Measurements from ENCODE around the gene COPS7B.

The COPS7B gene

GRCh38 chr2:231810905-231811304 lies 24.7 kb downstream of the COPS7B start:
- TF ChIP-seq CTCF (IDR thresholded peaks at IDR 0.05; ENCODE audit: low read length, missing control alignments), result no peak
- DNase-seq (ENCODE audit: low read depth), result peak; percentile 68
- no peak overlapping the region for H3K4me3 ChIP-seq (replicated peaks; ENCODE audit: low read depth, low read length)

GRCh38 chr2:231816327-231817026 lies 30.2 kb downstream of the COPS7B start:
- DNase-seq (ENCODE audit: low read depth), result no peak
- TF ChIP-seq CTCF (IDR thresholded peaks at IDR 0.05; ENCODE audit: low read length, missing control alignments), result no peak
- H3K4me3 ChIP-seq (replicated peaks; ENCODE audit: low read depth, low read length), result no peak overlapping the region

- no peak for DNase-seq (ENCODE audit: low read depth)
- H3K4me3 ChIP-seq (replicated peaks; ENCODE audit: low read depth, low read length), result no peak overlapping the region
- TF ChIP-seq CTCF (IDR thresholded peaks at IDR 0.05; ENCODE audit: low read length, missing control alignments), result no peak
Measured at GRCh38 chr2:231819447-231820042, 33.3 kb downstream of the COPS7B start.

GRCh38 chr2:231820786-231821303 lies 34.6 kb downstream of the COPS7B start:
- H3K4me3 ChIP-seq (replicated peaks; ENCODE audit: low read depth, low read length), result no peak overlapping the region
- TF ChIP-seq CTCF (IDR thresholded peaks at IDR 0.05; ENCODE audit: low read length, missing control alignments), result no peak
- no peak for DNase-seq (ENCODE audit: low read depth)

- no peak for TF ChIP-seq CTCF (IDR thresholded peaks at IDR 0.05; ENCODE audit: low read length, missing control alignments)
- H3K4me3 ChIP-seq (replicated peaks; ENCODE audit: low read depth, low read length), result no peak overlapping the region
- DNase-seq (ENCODE audit: low read depth), result no peak
Measured at GRCh38 chr2:231821908-231822307, 35.7 kb downstream of the COPS7B start.

- no peak for TF ChIP-seq CTCF (IDR thresholded peaks at IDR 0.05; ENCODE audit: low read length, missing control alignments)
- H3K4me3 ChIP-seq (replicated peaks; ENCODE audit: low read depth, low read length), result no peak overlapping the region
- DNase-seq (ENCODE audit: low read depth), result no peak
Measured at GRCh38 chr2:231853105-231853504, 66.9 kb downstream of the COPS7B start.

Measured in fibroblast of pulmonary artery (primary cell).